ENCODE measurements around the gene RNF180. TPM values are rescaled to one million over a fixed set of nuclear protein-coding genes. Genes with fewer than 3 reads are reported as not detected.

Gene RNF180
- total RNA-seq: 1 to 10 TPM; 5.3 to 6.2 TPM

GRCh38 chr5:64165500-64166200, at the start of gene RNF180:
Gene RNF180 (plus strand): TSS chr5:64165843. CDS start chr5:64200808, 34,965 bp downstream.

Other genes starting within 250 kb of the RNF180 start
- not detected for gene HTR1A, start 203.4 kb upstream of the RNF180 start, total RNA-seq

Data from melanocyte of skin (primary cell).